ENCODE data around the gene SCT. TPM values are rescaled to one million over a fixed set of nuclear protein-coding genes. Genes with fewer than 3 reads are reported as not detected.
"Not testable (repeated sequence)": the region's sequence is repeated elsewhere in the genome, so short reads cannot be mapped to it uniquely, and the experiment has no call there.

Gene SCT
- total RNA-seq, 1 experiment from 2014 or later: not detected

GRCh38 chr11:653136-653535 is 26.2 kb upstream of the SCT start:
- H3K36me3 ChIP-seq (ENCODE audit: control insufficient read depth, insufficient read depth, low read length); H3K9me3 ChIP-seq (ENCODE audit: control insufficient read depth, insufficient read depth, low read depth, low read length); intact Hi-C loops (cut with micrococcal nuclease; ENCODE audit: unreplicated experiment); in situ Hi-C loops (cut with HindIII; ENCODE audit: low pct_unique_long_range_greater_than_20kb, low sequenced_read_pairs); H3K27ac ChIP-seq (ENCODE audit: low read length); DNase-seq (ENCODE audit: low read depth, low spot score); CTCF ChIA-PET; BruUV-seq (replicated peaks); H3K4me1 ChIP-seq (ENCODE audit: control insufficient read depth, insufficient read depth, low read length); H3K27me3 ChIP-seq (ENCODE audit: control insufficient read depth, insufficient read depth, low read length); ATAC-seq; POLR2A ChIA-PET; H3K4me3 ChIP-seq (ENCODE audit: low read depth in 2 of 2, low read length in 2 of 2): not testable (repeated sequence)

GRCh38 chr11:650482-650881 is 23.5 kb upstream of the SCT start:
- no peak overlapping the region for H3K4me3 ChIP-seq (ENCODE audit: low read depth in 2 of 2, low read length in 2 of 2)
- BruUV-seq (replicated peaks): no TSS peak
- no peaks in the 10 kb centered on the region for H3K9me3 ChIP-seq (ENCODE audit: control insufficient read depth, insufficient read depth, low read depth, low read length)
- TF ChIP-seq REST (IDR thresholded peaks at IDR 0.05; ENCODE audit: insufficient read depth in 1 of 2, low read depth in 2 of 2, low read length in 1 of 2): no peak
- no peak for TF ChIP-seq CTCF (IDR thresholded peaks at IDR 0.05)
- no peak for TF ChIP-seq SIN3A (IDR thresholded peaks at IDR 0.05; ENCODE audit: borderline replicate concordance, insufficient read depth, low read depth, low read length)
- TF ChIP-seq POLR2AphosphoS5 (IDR thresholded peaks at IDR 0.05; ENCODE audit: low read depth, low read length): no peak
- TF ChIP-seq TCF7L2 (IDR thresholded peaks at IDR 0.05; ENCODE audit: low read depth, low read length): no peak
- H3K27ac ChIP-seq (ENCODE audit: low read length): no peak overlapping the region
- H3K27me3 ChIP-seq (ENCODE audit: control insufficient read depth, insufficient read depth, low read length): no peaks in the 10 kb centered on the region
- in situ Hi-C loops (cut with HindIII; ENCODE audit: low pct_unique_long_range_greater_than_20kb, low sequenced_read_pairs): no loop called here
- ATAC-seq: no peak
- H3K36me3 ChIP-seq (ENCODE audit: control insufficient read depth, insufficient read depth, low read length): no peaks in the 10 kb centered on the region
- CTCF ChIA-PET: interaction anchor here (0.7 kb wide), 1 partner anchor 96 kb away, joined by 3 read pairs; no protein-coding TSS in a partner anchor
- DNase-seq (ENCODE audit: low read depth, low spot score): no peak
- no peaks in the 10 kb centered on the region for H3K4me1 ChIP-seq (ENCODE audit: control insufficient read depth, insufficient read depth, low read length)
- POLR2A ChIA-PET: no interaction called here
- intact Hi-C loops (cut with micrococcal nuclease; ENCODE audit: unreplicated experiment): no loop called here

- H3K36me3 ChIP-seq (ENCODE audit: control insufficient read depth, insufficient read depth, low read length); H3K27me3 ChIP-seq (ENCODE audit: control insufficient read depth, insufficient read depth, low read length); in situ Hi-C loops (cut with HindIII; ENCODE audit: low pct_unique_long_range_greater_than_20kb, low sequenced_read_pairs); H3K4me3 ChIP-seq (ENCODE audit: low read depth in 2 of 2, low read length in 2 of 2); H3K27ac ChIP-seq (ENCODE audit: low read length); H3K9me3 ChIP-seq (ENCODE audit: control insufficient read depth, insufficient read depth, low read depth, low read length); intact Hi-C loops (cut with micrococcal nuclease; ENCODE audit: unreplicated experiment); BruUV-seq (replicated peaks); CTCF ChIA-PET; ATAC-seq; H3K4me1 ChIP-seq (ENCODE audit: control insufficient read depth, insufficient read depth, low read length); DNase-seq (ENCODE audit: low read depth, low spot score): not testable (repeated sequence)
- POLR2A ChIA-PET: interaction anchor here (0.7 kb wide), 1 partner anchor 128 kb away, joined by 3 read pairs; no protein-coding TSS in a partner anchor
Observed at GRCh38 chr11:647672-648158, 20.7 kb upstream of the SCT start.

Measured in Panc1 (cell line).